ENCODE results near the gene TNFRSF8. TPM values are rescaled to one million over a fixed set of nuclear protein-coding genes. Genes with fewer than 3 reads are reported as not detected.
A peak's percentile ranks its signal among the peaks of the same experiment; 100 is the strongest.

The TNFRSF8 gene
- total RNA-seq, 6 experiments from 2014 or later = 0.07 TPM; not detected in 5

DNA sequence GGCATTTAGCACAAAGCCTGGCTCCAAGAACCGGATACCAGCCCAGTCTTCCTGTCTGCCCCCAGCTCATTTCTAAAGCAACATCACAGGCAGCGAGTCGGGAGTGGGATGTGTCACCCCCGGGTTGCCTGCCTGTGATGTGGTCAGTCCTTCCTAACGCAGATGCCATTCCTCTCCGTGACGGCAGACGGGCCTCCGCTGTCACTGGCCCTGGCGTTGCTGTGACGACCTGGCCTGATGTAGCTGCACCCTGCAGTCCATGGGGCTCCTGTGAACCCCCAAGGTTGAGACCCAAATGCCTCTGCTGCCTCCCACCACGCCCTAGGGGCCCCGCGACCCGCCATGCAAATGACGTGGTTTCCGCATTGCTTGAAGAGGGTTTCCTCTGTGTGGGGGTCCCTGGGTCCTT lies 116.0 kb downstream of the TNFRSF8 start:
- TF ChIP-seq, protein P1, sequence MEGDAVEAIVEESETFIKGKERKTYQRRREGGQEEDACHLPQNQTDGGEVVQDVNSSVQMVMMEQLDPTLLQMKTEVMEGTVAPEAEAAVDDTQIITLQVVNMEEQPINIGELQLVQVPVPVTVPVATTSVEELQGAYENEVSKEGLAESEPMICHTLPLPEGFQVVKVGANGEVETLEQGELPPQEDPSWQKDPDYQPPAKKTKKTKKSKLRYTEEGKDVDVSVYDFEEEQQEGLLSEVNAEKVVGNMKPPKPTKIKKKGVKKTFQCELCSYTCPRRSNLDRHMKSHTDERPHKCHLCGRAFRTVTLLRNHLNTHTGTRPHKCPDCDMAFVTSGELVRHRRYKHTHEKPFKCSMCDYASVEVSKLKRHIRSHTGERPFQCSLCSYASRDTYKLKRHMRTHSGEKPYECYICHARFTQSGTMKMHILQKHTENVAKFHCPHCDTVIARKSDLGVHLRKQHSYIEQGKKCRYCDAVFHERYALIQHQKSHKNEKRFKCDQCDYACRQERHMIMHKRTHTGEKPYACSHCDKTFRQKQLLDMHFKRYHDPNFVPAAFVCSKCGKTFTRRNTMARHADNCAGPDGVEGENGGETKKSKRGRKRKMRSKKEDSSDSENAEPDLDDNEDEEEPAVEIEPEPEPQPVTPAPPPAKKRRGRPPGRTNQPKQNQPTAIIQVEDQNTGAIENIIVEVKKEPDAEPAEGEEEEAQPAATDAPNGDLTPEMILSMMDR (IDR thresholded peaks at IDR 0.05) = no peak
- H3K27me3 Mint-ChIP-seq (ENCODE audit: insufficient read depth) = peaks cover 6% of the 10 kb centered on the region
- H3K36me3 Mint-ChIP-seq (ENCODE audit: low read depth) = no peaks in the 10 kb centered on the region
- H3K9me3 Mint-ChIP-seq = no peaks in the 10 kb centered on the region
- peaks cover 23% of the 10 kb centered on the region for H3K4me1 Mint-ChIP-seq (ENCODE audit: low read depth)
- DNase-seq = peak; percentile 9
- peak overlapping the region; percentile 83; the same call in 1 of the 2 replicates for H3K27ac Mint-ChIP-seq
- H3K4me3 Mint-ChIP-seq = no peak overlapping the region

DNA sequence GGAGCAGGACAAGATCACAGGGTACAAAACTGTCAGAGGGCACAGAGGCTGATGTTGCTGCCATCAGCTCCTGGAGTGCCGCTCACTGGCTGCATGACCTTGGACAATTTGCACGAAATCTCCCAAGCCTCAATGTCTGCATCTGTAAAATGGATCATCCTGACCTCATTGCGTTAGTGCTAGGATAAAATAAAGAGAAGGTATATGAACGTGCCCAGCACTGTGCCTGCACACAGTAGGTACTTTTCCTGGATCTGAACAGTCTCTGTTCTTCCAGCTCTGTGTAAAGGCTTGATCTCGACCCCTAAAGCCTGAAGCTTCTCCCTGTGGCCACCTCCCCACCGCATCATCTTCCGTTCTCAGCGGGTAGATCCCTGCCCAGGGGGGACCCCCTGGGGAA lies 116.6 kb downstream of the TNFRSF8 start:
- Mint-ChIP-seq H3K27ac (no peak overlapping the region), H3K9me3 (no peaks in the 10 kb centered on the region), H3K27me3 (ENCODE audit: insufficient read depth) (peaks cover 11% of the 10 kb centered on the region), H3K4me3 (no peak overlapping the region), H3K36me3 (ENCODE audit: low read depth) (no peaks in the 10 kb centered on the region), H3K4me1 (ENCODE audit: low read depth) (peaks cover 27% of the 10 kb centered on the region)
- TF ChIP-seq, protein P1 (IDR thresholded peaks at IDR 0.05) = no peak
- no peak for DNase-seq

DNA sequence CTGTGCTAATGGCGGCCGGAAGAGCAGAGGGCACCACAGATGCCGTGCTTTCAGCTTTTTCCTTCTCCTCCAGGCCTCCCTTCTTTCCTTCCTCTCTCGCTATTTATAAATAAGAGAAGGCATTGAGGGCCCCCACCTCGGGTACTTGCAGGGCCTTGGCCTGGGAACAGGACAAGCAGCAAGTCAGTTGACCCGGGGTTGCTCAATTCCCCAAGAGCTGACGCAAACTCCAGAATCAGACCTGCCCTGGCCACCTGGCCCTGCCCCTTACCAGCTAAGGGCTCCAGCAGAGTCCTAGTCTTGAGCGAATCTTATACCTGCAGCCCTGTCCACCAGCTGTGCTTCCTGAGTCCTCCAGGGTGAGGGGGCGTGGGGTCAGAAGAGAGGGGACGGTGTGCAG lies 117.2 kb downstream of the TNFRSF8 start:
- no peak for DNase-seq
- Mint-ChIP-seq H3K4me1 (ENCODE audit: low read depth) (peaks cover 27% of the 10 kb centered on the region), H3K27me3 (ENCODE audit: insufficient read depth) (peaks cover 11% of the 10 kb centered on the region)

DNA sequence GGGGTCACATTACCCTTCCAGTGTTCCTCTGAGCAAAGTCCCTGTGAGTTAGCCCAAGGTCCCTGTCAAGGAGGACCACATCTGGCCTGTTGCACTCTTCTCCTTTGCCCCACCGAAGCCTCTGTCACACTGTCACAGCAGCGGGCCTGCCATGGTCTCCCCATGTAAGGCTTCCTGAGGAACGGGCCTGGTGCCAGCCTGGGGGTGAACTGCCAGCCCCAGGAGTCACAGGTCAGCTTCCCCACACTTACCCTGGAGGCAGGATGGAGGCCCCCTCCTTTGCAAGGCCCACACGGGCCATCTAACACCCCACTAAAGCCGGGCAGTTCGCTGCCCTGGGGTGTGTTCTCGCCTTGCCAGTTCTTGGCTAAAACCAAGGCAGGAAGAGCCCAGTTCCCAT lies 117.8 kb downstream of the TNFRSF8 start:
- Mint-ChIP-seq H3K27me3 (ENCODE audit: insufficient read depth) (peaks cover 11% of the 10 kb centered on the region), H3K27ac (no peak overlapping the region), H3K9me3 (no peaks in the 10 kb centered on the region), H3K4me1 (ENCODE audit: low read depth) (peaks cover 27% of the 10 kb centered on the region), H3K4me3 (no peak overlapping the region), H3K36me3 (ENCODE audit: low read depth) (no peaks in the 10 kb centered on the region)
- TF ChIP-seq, protein P1 (IDR thresholded peaks at IDR 0.05) = no peak
- DNase-seq = no peak

More for the DNA sequence above, 117.2 kb downstream of the TNFRSF8 start:
- TF ChIP-seq, protein P1 (IDR thresholded peaks at IDR 0.05) = no peak
- no peaks in the 10 kb centered on the region for H3K36me3 Mint-ChIP-seq (ENCODE audit: low read depth)
- H3K4me3 Mint-ChIP-seq = no peak overlapping the region
- no peak overlapping the region for H3K27ac Mint-ChIP-seq
- no peaks in the 10 kb centered on the region for H3K9me3 Mint-ChIP-seq

DNA sequence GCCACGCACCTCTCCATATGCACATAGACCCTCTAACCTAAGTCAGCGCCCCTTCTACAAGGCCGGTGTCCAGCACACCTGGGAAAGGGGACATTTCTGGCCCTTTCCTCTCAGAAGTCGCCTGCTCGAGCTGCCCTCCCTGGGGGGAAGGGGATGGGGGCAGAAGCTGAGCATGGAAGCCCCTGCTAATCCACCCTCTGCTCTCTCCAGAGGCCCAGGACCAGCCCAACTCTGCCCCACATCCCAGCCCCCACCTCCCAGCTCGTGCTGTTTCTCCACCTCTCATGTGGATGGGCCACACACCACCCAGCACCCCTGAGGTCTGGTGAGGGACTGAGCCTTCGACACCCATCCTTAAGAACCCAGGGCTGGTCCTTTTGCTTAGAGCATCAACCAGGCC lies 118.5 kb downstream of the TNFRSF8 start:
- no peak for DNase-seq
- Mint-ChIP-seq H3K27ac (no peak overlapping the region), H3K36me3 (ENCODE audit: low read depth) (no peaks in the 10 kb centered on the region), H3K27me3 (ENCODE audit: insufficient read depth) (peaks cover 11% of the 10 kb centered on the region), H3K9me3 (no peaks in the 10 kb centered on the region), H3K4me1 (ENCODE audit: low read depth) (peaks cover 27% of the 10 kb centered on the region), H3K4me3 (no peak overlapping the region)
- TF ChIP-seq, protein P1 (IDR thresholded peaks at IDR 0.05) = no peak

All from HFFc6 (cell line).